ENCODE data around the gene MACROD2. TPM values are rescaled to one million over a fixed set of nuclear protein-coding genes. Genes with fewer than 3 reads are reported as not detected.

Gene MACROD2
- total RNA-seq, 4 donors from 2014 or later: 12.6 to 60.3 (median 18.9) TPM

GRCh38 chr20:15482525-15482924, 1487.2 kb downstream of the MACROD2 start:
- no peaks in the 10 kb centered on the region for H3K4me1 ChIP-seq

GRCh38 chr20:15485519-15485918, 1490.2 kb downstream of the MACROD2 start:
- H3K4me3 ChIP-seq: no peak overlapping the region
- no peaks in the 10 kb centered on the region for H3K9me3 ChIP-seq
- H3K4me1 ChIP-seq: no peaks in the 10 kb centered on the region
- no peaks in the 10 kb centered on the region for H3K27me3 ChIP-seq
- no peak overlapping the region for H3K27ac ChIP-seq
- TF ChIP-seq POLR2A (IDR thresholded peaks at IDR 0.05): no peak
- no peak for TF ChIP-seq POLR2AphosphoS5 (IDR thresholded peaks at IDR 0.05)
- no peak for TF ChIP-seq CTCF (IDR thresholded peaks at IDR 0.05)
- TF ChIP-seq EP300 (IDR thresholded peaks at IDR 0.05): no peak
- WGBS: 63% methylated on average over 2 of the region's 2 CpGs
- H3K36me3 ChIP-seq: no peaks in the 10 kb centered on the region
- no peak for DNase-seq (ENCODE audit: low spot score in 2 of 2)

More at GRCh38 chr20:15482525-15482924, 1487.2 kb downstream of the MACROD2 start:
- Histone ChIP-seq H3K27me3 (no peaks in the 10 kb centered on the region), H3K4me3 (no peak overlapping the region), H3K27ac (no peak overlapping the region), H3K36me3 (no peaks in the 10 kb centered on the region), H3K9me3 (no peaks in the 10 kb centered on the region)
- no peak for DNase-seq (ENCODE audit: low spot score in 2 of 2)
- TF ChIP-seq POLR2A (IDR thresholded peaks at IDR 0.05): no peak
- WGBS: 56% methylated on average over 3 of the region's 3 CpGs

- Histone ChIP-seq H3K36me3 (no peaks in the 10 kb centered on the region), H3K4me3 (no peak overlapping the region), H3K27ac (no peak overlapping the region), H3K4me1 (no peaks in the 10 kb centered on the region), H3K27me3 (no peaks in the 10 kb centered on the region), H3K9me3 (no peaks in the 10 kb centered on the region)
- 94% methylated on average over 2 of the region's 2 CpGs for WGBS
- no peak for TF ChIP-seq POLR2AphosphoS5 (IDR thresholded peaks at IDR 0.05)
- no peak for DNase-seq (ENCODE audit: low spot score in 2 of 2)
Measured at GRCh38 chr20:15487030-15487429, 1491.7 kb downstream of the MACROD2 start.

- no peak overlapping the region for H3K4me3 ChIP-seq
- H3K27ac ChIP-seq: no peak overlapping the region
- H3K27me3 ChIP-seq: no peaks in the 10 kb centered on the region
- 89% methylated on average over 2 of the region's 2 CpGs for WGBS
- DNase-seq (ENCODE audit: low spot score in 2 of 2): no peak
- H3K36me3 ChIP-seq: no peaks in the 10 kb centered on the region
- no peaks in the 10 kb centered on the region for H3K9me3 ChIP-seq
- TF ChIP-seq POLR2AphosphoS5 (IDR thresholded peaks at IDR 0.05) (no peak), EP300 (IDR thresholded peaks at IDR 0.05) (no peak), POLR2A (IDR thresholded peaks at IDR 0.05) (no peak), CTCF (IDR thresholded peaks at IDR 0.05) (no peak)
- no peaks in the 10 kb centered on the region for H3K4me1 ChIP-seq
Measured at GRCh38 chr20:15487682-15488081, 1492.4 kb downstream of the MACROD2 start.

- no peaks in the 10 kb centered on the region for H3K4me1 ChIP-seq
- WGBS: 20% methylated on average over 1 of the region's 1 CpG
- H3K9me3 ChIP-seq: no peaks in the 10 kb centered on the region
- H3K36me3 ChIP-seq: no peaks in the 10 kb centered on the region
- DNase-seq (ENCODE audit: low spot score in 2 of 2): no peak
- H3K4me3 ChIP-seq: no peak overlapping the region
- H3K27ac ChIP-seq: no peak overlapping the region
- no peaks in the 10 kb centered on the region for H3K27me3 ChIP-seq
- TF ChIP-seq POLR2AphosphoS5 (IDR thresholded peaks at IDR 0.05): no peak
- TF ChIP-seq POLR2A (IDR thresholded peaks at IDR 0.05): no peak
- TF ChIP-seq CTCF (IDR thresholded peaks at IDR 0.05): no peak
Measured at GRCh38 chr20:15491575-15491974, 1496.3 kb downstream of the MACROD2 start.

DNA sequence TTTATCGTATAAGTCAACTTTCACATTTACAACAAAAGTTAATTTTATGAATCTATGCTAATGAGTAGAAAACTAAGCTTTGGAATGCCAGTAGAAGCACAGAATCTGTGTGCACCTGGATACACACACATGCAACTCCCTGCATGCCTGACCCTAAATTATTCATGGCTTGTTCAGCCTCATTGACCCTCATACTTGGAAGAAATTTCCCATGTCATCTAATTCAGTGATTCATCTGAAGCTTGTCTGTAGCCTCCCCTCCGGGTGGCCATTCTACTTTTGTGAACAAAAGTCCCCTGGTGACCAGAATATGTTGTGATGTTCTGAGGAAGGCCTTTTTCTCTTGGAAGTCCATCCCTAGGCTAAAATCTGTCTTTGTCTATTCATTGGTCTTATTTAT, 1499.5 kb downstream of the MACROD2 start:
- H3K4me1 ChIP-seq: no peaks in the 10 kb centered on the region
- no peaks in the 10 kb centered on the region for H3K27me3 ChIP-seq
- no peak for TF ChIP-seq POLR2A (IDR thresholded peaks at IDR 0.05)
- TF ChIP-seq CTCF (IDR thresholded peaks at IDR 0.05): no peak
- TF ChIP-seq EP300 (IDR thresholded peaks at IDR 0.05): no peak
- TF ChIP-seq POLR2AphosphoS5 (IDR thresholded peaks at IDR 0.05): no peak
- H3K36me3 ChIP-seq: no peaks in the 10 kb centered on the region
- WGBS: 76% methylated on average over 2 of the region's 2 CpGs
- no peak overlapping the region for H3K27ac ChIP-seq
- no peaks in the 10 kb centered on the region for H3K9me3 ChIP-seq
- no peak overlapping the region for H3K4me3 ChIP-seq
- no peak for DNase-seq (ENCODE audit: low spot score in 2 of 2)

Measured in suprapubic skin (tissue), 4 donors.